ENCODE data around the gene NSL1. TPM values are rescaled to one million over a fixed set of nuclear protein-coding genes. Genes with fewer than 3 reads are reported as not detected.

NSL1 gene
- total RNA-seq, 2 donors from 2014 or later = 17.1 to 33.9 TPM

DNA sequence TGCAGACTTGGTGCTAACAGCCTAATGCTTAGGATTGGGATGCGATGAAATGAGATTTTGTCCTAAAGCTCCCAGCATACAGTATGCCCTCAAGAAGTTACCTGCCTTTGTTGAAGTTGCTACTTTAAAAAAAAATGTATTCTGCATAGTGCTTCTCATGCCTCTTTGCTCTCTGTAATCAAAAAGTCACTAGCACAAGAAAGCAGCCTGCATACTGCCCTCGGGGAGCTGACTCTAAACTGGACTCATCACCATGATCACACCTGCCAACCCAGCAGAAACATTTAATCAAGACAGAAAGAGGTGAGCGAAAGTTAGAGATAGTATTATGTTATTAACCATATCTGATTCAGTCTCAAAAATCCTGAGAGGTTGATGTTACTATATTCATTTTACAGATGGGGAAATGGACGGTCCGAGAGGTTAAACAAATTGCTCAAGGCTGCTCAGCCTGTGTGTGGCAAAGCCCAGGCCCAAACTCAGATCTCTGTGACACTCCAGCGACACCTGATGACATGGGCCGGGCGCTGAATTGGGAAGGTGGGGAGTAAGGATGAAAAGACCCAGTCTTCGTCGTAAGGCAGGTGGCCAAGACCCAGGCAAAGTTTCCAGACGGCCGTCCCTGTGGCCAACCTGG, 93.0 kb downstream of the NSL1 start:
- TF ChIP-seq, protein P1, sequence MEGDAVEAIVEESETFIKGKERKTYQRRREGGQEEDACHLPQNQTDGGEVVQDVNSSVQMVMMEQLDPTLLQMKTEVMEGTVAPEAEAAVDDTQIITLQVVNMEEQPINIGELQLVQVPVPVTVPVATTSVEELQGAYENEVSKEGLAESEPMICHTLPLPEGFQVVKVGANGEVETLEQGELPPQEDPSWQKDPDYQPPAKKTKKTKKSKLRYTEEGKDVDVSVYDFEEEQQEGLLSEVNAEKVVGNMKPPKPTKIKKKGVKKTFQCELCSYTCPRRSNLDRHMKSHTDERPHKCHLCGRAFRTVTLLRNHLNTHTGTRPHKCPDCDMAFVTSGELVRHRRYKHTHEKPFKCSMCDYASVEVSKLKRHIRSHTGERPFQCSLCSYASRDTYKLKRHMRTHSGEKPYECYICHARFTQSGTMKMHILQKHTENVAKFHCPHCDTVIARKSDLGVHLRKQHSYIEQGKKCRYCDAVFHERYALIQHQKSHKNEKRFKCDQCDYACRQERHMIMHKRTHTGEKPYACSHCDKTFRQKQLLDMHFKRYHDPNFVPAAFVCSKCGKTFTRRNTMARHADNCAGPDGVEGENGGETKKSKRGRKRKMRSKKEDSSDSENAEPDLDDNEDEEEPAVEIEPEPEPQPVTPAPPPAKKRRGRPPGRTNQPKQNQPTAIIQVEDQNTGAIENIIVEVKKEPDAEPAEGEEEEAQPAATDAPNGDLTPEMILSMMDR (IDR thresholded peaks at IDR 0.05) = no peak
- Histone ChIP-seq H3K4me3 (peak overlapping the region; percentile 53), H3K4me1 (peaks cover 11% of the 10 kb centered on the region), H3K36me3 (no peaks in the 10 kb centered on the region), H3K9me3 (no peaks in the 10 kb centered on the region), H3K27me3 (peaks cover 44% of the 10 kb centered on the region), H3K9ac (ENCODE audit: low read depth in 2 of 2, low read length in 2 of 2) (peak overlapping the region in 1 of 2 donors; percentile 29), H3K27ac (no peak overlapping the region)
- intact Hi-C loops (cut with DNase I) = no loop called here
- DNase-seq = peak; percentile 25

DNA sequence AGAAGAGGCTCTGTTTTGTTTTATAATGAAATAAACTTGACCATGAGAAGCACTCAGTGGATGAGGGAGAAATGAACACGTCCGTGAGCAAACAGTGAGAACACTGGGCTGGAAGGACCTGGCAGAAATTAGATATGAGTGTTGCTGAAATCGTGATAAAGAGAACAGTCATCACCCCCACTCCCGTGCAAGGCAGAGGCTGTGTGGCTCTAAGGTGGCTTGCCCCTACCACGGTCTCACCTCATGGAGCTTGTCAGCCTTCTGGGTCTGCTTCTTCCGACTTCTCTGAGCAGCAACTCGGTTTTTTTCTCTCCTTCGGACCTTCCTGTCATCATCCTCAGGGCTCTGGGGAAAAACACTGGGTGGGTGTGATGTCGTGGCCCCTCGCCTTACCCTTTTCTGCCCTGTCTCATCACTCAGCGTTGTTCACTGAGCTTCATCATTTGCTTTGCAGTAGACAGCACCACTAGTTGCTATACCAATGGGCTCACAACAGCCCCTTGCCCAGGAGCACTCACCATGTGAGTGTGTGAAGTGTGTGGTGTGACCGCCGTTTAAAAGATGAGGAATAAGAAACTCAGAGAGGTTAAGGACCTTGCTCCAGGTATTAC, 94.8 kb downstream of the NSL1 start:
- TF ChIP-seq, protein P1 (IDR thresholded peaks at IDR 0.05) = no peak
- Histone ChIP-seq H3K27ac (no peak overlapping the region), H3K9me3 (no peaks in the 10 kb centered on the region), H3K27me3 (peaks cover 38% of the 10 kb centered on the region), H3K9ac (ENCODE audit: low read depth in 2 of 2, low read length in 2 of 2) (no peak overlapping the region), H3K36me3 (no peaks in the 10 kb centered on the region), H3K4me3 (no peak overlapping the region), H3K4me1 (peaks cover 11% of the 10 kb centered on the region)
- intact Hi-C loops (cut with DNase I) = no loop called here
- DNase-seq = no peak

GRCh38 chr1:212692774-212693644, 98.6 kb downstream of the NSL1 start:
- intact Hi-C loops (cut with DNase I) = no loop called here
- Histone ChIP-seq H3K36me3 (no peaks in the 10 kb centered on the region), H3K9ac (ENCODE audit: low read depth in 2 of 2, low read length in 2 of 2) (no peak overlapping the region), H3K4me3 (no peak overlapping the region), H3K27ac (no peak overlapping the region), H3K27me3 (peaks cover 18% of the 10 kb centered on the region), H3K4me1 (no peaks in the 10 kb centered on the region), H3K9me3 (no peaks in the 10 kb centered on the region)
- DNase-seq = no peak
- TF ChIP-seq, protein P1 (IDR thresholded peaks at IDR 0.05) = no peak

- Histone ChIP-seq H3K9ac (ENCODE audit: low read depth in 2 of 2, low read length in 2 of 2) (no peak overlapping the region), H3K27me3 (peaks cover 5% of the 10 kb centered on the region), H3K9me3 (no peaks in the 10 kb centered on the region), H3K27ac (no peak overlapping the region), H3K4me1 (no peaks in the 10 kb centered on the region), H3K36me3 (no peaks in the 10 kb centered on the region), H3K4me3 (no peak overlapping the region)
- TF ChIP-seq, protein P1 (IDR thresholded peaks at IDR 0.05) = no peak
- no peak for DNase-seq
- intact Hi-C loops (cut with DNase I) = no loop called here
Observed at GRCh38 chr1:212691561-212692071, 100.0 kb downstream of the NSL1 start.

DNA sequence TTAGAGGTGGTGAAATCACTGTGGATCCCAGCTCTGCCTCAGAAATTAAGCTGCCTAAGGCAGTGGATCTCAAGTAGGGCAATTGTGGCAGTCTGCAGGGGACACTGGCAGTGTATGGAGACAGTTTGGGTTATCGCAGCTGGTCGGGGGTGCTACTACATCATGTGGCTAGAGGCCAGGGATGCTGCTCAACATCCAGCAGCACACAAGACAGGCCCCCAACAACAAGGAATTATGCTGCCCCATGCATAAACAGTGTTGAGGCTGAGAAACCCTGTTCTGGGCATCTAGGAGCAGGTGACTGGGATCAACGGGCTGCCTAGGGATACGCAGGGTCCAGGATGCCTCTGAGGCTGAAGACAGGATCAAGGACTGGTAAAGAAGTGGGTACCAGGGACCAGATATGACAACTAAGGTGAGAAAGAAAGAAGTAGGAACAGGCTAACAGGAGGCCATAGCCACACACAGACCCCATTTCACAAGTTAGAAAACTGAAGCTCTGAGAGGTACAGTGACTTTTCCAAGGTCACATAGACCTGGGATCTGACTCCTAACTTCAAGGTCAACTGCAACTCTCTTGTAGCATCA, 100.7 kb downstream of the NSL1 start:
- Histone ChIP-seq H3K4me3 (no peak overlapping the region), H3K36me3 (no peaks in the 10 kb centered on the region), H3K27ac (no peak overlapping the region), H3K27me3 (no peaks in the 10 kb centered on the region), H3K9me3 (no peaks in the 10 kb centered on the region), H3K4me1 (no peaks in the 10 kb centered on the region), H3K9ac (ENCODE audit: low read depth in 2 of 2, low read length in 2 of 2) (no peak overlapping the region)
- TF ChIP-seq, protein P1 (IDR thresholded peaks at IDR 0.05) = no peak
- DNase-seq = no peak
- intact Hi-C loops (cut with DNase I) = no loop called here
